Measurements from ENCODE around the gene SERAC1. TPM values are rescaled to one million over a fixed set of nuclear protein-coding genes. Genes with fewer than 3 reads are reported as not detected.

The SERAC1 gene
- total and polyA plus RNA-seq, 2 donors (not counting 1 experiment from before 2014, with no cell fraction given): 1.9 to 5.8 TPM

GRCh38 chr6:158077676-158078075 is 90.4 kb downstream of the SERAC1 start:
- 97% methylated on average over 10 of the region's 10 CpGs for WGBS (ENCODE audit: insufficient coverage)
- H3K4me1 ChIP-seq (ENCODE audit: control insufficient read depth in 2 of 2, insufficient read depth in 2 of 2, low read length in 2 of 2): no peaks in the 10 kb centered on the region
- H3K36me3 ChIP-seq (replicated peaks in 1 of 2; ENCODE audit: control extremely low read depth in 1 of 2, control insufficient read depth in 1 of 2, extremely low read depth in 1 of 2, insufficient read depth in 2 of 2, low read length in 1 of 2): peaks cover 3 to 19% of the 10 kb centered on the region in 2 experiments
- H3K27me3 Mint-ChIP-seq: no peaks in the 10 kb centered on the region
- H3K27me3 ChIP-seq (replicated peaks in 1 of 4; ENCODE audit: control extremely low read depth in 1 of 4, control insufficient read depth in 3 of 4, insufficient read depth in 4 of 4, low read length in 3 of 4): no peaks in the 10 kb centered on the region
- TF ChIP-seq EZH2 (IDR thresholded peaks at IDR 0.05; ENCODE audit: borderline replicate concordance, insufficient read depth, low read depth, low read length, poor library complexity, severe bottlenecking): no peak
- no peak for TF ChIP-seq CTCF (IDR thresholded peaks at IDR 0.05)
- ChIA-PET CTCF (interaction anchor here (0.6 kb wide), 1 partner anchor 157 kb away, joined by 3 read pairs; no protein-coding TSS in a partner anchor), POLR2A (no interaction called here)
- no peak overlapping the region for H3K27ac Mint-ChIP-seq
- H3K9me3 ChIP-seq (ENCODE audit: control extremely low read depth in 1 of 3, control insufficient read depth in 2 of 3, insufficient read depth in 1 of 3, low read length in 2 of 3): no peaks in the 10 kb centered on the region
- no peaks in the 10 kb centered on the region for H3K4me1 Mint-ChIP-seq
- no peak for DNase-seq
- ATAC-seq (ENCODE audit: low read depth): no peak
- intact Hi-C loops (cut with micrococcal nuclease): no loop called here
- H3K9me3 Mint-ChIP-seq (ENCODE audit: insufficient read depth): no peaks in the 10 kb centered on the region
- H2AFZ ChIP-seq (ENCODE audit: insufficient read depth, low read depth, low read length, poor library complexity, severe bottlenecking): no peak overlapping the region
- H3K79me2 ChIP-seq (ENCODE audit: control insufficient read depth, insufficient read depth, low read length): no peaks in the 10 kb centered on the region
- no peaks in the 10 kb centered on the region for H4K20me1 ChIP-seq (ENCODE audit: control insufficient read depth, insufficient read depth, low read length, poor library complexity, severe bottlenecking)
- H3K4me3 ChIP-seq (ENCODE audit: control extremely low read depth in 1 of 5, extremely low read depth in 1 of 5, insufficient read depth in 1 of 5, low read depth in 2 of 5, low read length in 4 of 5): no peak overlapping the region
- H3K27ac ChIP-seq (ENCODE audit: low read length in 2 of 2): no peak overlapping the region
- no peak overlapping the region for H3K4me2 ChIP-seq (replicated peaks; ENCODE audit: low read depth, low read length, poor library complexity, severe bottlenecking)
- no peak overlapping the region for H3K4me3 Mint-ChIP-seq
- no peak overlapping the region for H3K9ac ChIP-seq (ENCODE audit: low read length)

- Mint-ChIP-seq H3K9me3 (ENCODE audit: insufficient read depth) (no peaks in the 10 kb centered on the region), H3K4me3 (no peak overlapping the region), H3K4me1 (peaks cover 2% of the 10 kb centered on the region), H3K27ac (no peak overlapping the region), H3K27me3 (no peaks in the 10 kb centered on the region)
- Histone ChIP-seq H3K9ac (ENCODE audit: low read length) (no peak overlapping the region), H3K27ac (ENCODE audit: low read length in 2 of 2) (no peak overlapping the region), H3K4me1 (ENCODE audit: control insufficient read depth in 2 of 2, insufficient read depth in 2 of 2, low read length in 2 of 2) (peaks cover 0 to 5% of the 10 kb centered on the region in 2 donors), H3K4me2 (replicated peaks; ENCODE audit: low read depth, low read length, poor library complexity, severe bottlenecking) (no peak overlapping the region), H3K27me3 (replicated peaks in 1 of 4; ENCODE audit: control extremely low read depth in 1 of 4, control insufficient read depth in 3 of 4, insufficient read depth in 4 of 4, low read length in 3 of 4) (no peaks in the 10 kb centered on the region), H3K9me3 (ENCODE audit: control extremely low read depth in 1 of 3, control insufficient read depth in 2 of 3, insufficient read depth in 1 of 3, low read length in 2 of 3) (no peaks in the 10 kb centered on the region), H4K20me1 (ENCODE audit: control insufficient read depth, insufficient read depth, low read length, poor library complexity, severe bottlenecking) (no peaks in the 10 kb centered on the region), H3K79me2 (ENCODE audit: control insufficient read depth, insufficient read depth, low read length) (no peaks in the 10 kb centered on the region), H2AFZ (ENCODE audit: insufficient read depth, low read depth, low read length, poor library complexity, severe bottlenecking) (no peak overlapping the region), H3K4me3 (ENCODE audit: control extremely low read depth in 1 of 5, extremely low read depth in 1 of 5, insufficient read depth in 1 of 5, low read depth in 2 of 5, low read length in 4 of 5) (no peak overlapping the region), H3K36me3 (replicated peaks in 1 of 2; ENCODE audit: control extremely low read depth in 1 of 2, control insufficient read depth in 1 of 2, extremely low read depth in 1 of 2, insufficient read depth in 2 of 2, low read length in 1 of 2) (peaks cover 3 to 16% of the 10 kb centered on the region in 2 experiments)
- DNase-seq (no peak), ATAC-seq (ENCODE audit: low read depth) (no peak)
- ChIA-PET CTCF (no interaction called here), POLR2A (no interaction called here)
- intact Hi-C loops (cut with micrococcal nuclease): no loop called here
- no peak for TF ChIP-seq CTCF (IDR thresholded peaks at IDR 0.05)
- TF ChIP-seq EZH2 (IDR thresholded peaks at IDR 0.05; ENCODE audit: borderline replicate concordance, insufficient read depth, low read depth, low read length, poor library complexity, severe bottlenecking): no peak
- 100% methylated on average over 11 of the region's 18 CpGs for WGBS (ENCODE audit: insufficient coverage)
Observed at GRCh38 chr6:158076548-158076947, 91.5 kb downstream of the SERAC1 start.

All from B cell (primary cell).